H1 (cell line): ENCODE results near the gene FCHO1. TPM values are rescaled to one million over a fixed set of nuclear protein-coding genes. Genes with fewer than 3 reads are reported as not detected.
A peak's percentile ranks its signal among the peaks of the same experiment; 100 is the strongest.

Experiments used
- CTCF ChIA-PET: fragments of 300-600 bp; sonication (Branson Sonifier 250); formaldehyde crosslinking; loops from one replicate; lab custom pipeline; 2021; ENCODE audit not compliant: partially characterized antibody; lab: Charles Lee
- POLR2A ChIA-PET: fragments of 300-600 bp; sonication (Branson Sonifier 250); formaldehyde crosslinking; loops from one replicate; lab custom pipeline; 2021; ENCODE audit warnings: inconsistent platforms; ENCODE audit not compliant: partially characterized antibody; lab: Charles Lee
- DNase-seq, 2 experiments: peaks; one replicate each; pipeline versions ENCODE4 v3.0.0 to v3.0.0-alpha.2; 2010 to 2022; ENCODE audit warnings: low spot score in 2 of 2, low read depth in 1 of 2, mixed read lengths in 1 of 2
- FAIRE-seq: peaks from 2 replicates; lab custom pipeline; 2011; peaks lifted over from hg19 to GRCh38; lab: Jason Lieb, UNC
- H2AFZ ChIP-seq: 2 replicates; pipeline ENCODE4 v1.8.1; 2012; ENCODE audit warnings: low read length, inconsistent platforms
- H2AK5ac ChIP-seq: 2 replicates; pipeline ENCODE4 v1.6.1; 2013; ENCODE audit warnings: low read depth, low read length
- H2BK120ac ChIP-seq: replicated peaks from 2 replicates; pipeline ENCODE3; 2013; ENCODE audit warnings: low read depth, low read length, inconsistent platforms
- H2BK12ac ChIP-seq: 2 replicates; pipeline ENCODE4 v1.6.1; 2013; ENCODE audit warnings: low read depth, low read length
- H2BK15ac ChIP-seq: 2 replicates; pipeline ENCODE4 v1.6.1; 2013; ENCODE audit warnings: low read length
- H2BK20ac ChIP-seq: 2 replicates; pipeline ENCODE4 v1.6.1; 2013; ENCODE audit warnings: low read length
- H2BK5ac ChIP-seq: 2 replicates; pipeline ENCODE4 v1.6.1; 2013; ENCODE audit warnings: low read depth, low read length
- H3K14ac ChIP-seq: 2 replicates; pipeline ENCODE4 v1.6.1; 2013; ENCODE audit warnings: inconsistent platforms; ENCODE audit not compliant: insufficient read length
- H3K18ac ChIP-seq: 2 replicates; pipeline ENCODE4 v1.6.1; 2013; ENCODE audit warnings: low read length; ENCODE audit errors: extremely low read depth
- H3K23ac ChIP-seq: 2 replicates; pipeline ENCODE4 v1.6.1; 2013; ENCODE audit warnings: inconsistent platforms; ENCODE audit not compliant: insufficient read length
- H3K23me2 ChIP-seq: 2 replicates; pipeline ENCODE4 v1.6.1; 2013; ENCODE audit warnings: low read depth, low read length
- H3K27ac ChIP-seq: 2 replicates; pipeline ENCODE4 v1.6.1; 2011; ENCODE audit warnings: low read depth, low read length, inconsistent platforms
- H3K27me3 ChIP-seq, 4 experiments: replicated peaks in 1 of 4; 1 replicate in 1 of 4; 2 replicates in 3 of 4; pipeline versions ENCODE4 v1.6.1 to v1.8.1; 2011 to 2013; ENCODE audit warnings: low read length in 3 of 4, mild to moderate bottlenecking in 3 of 4, inconsistent platforms in 2 of 4, mixed read lengths in 2 of 4, moderate library complexity in 1 of 4; ENCODE audit not compliant: control insufficient read depth in 3 of 4, insufficient read depth in 3 of 4; ENCODE audit errors: extremely low read depth in 1 of 4
- H3K36me3 ChIP-seq, 4 experiments: 2 replicates each; pipeline versions ENCODE4 v1.6.1 to v1.8.1; 2011 to 2013; ENCODE audit warnings: mild to moderate bottlenecking in 4 of 4, low read length in 3 of 4, moderate library complexity in 2 of 4, control low read depth in 1 of 4, inconsistent platforms in 1 of 4; ENCODE audit not compliant: insufficient read depth in 4 of 4, control insufficient read depth in 2 of 4
- H3K4ac ChIP-seq: replicated peaks from 2 replicates; pipeline ENCODE3; 2013; ENCODE audit warnings: low read length, low read depth, mixed read lengths, inconsistent platforms; ENCODE audit not compliant: insufficient read length
- H3K4me1 ChIP-seq, 4 experiments: replicated peaks in 1 of 4; 1 replicate in 1 of 4; 2 replicates in 3 of 4; pipeline versions ENCODE4 v1.6.1 to v1.8.1; 2011 to 2013; ENCODE audit warnings: low read length in 3 of 4, inconsistent platforms in 2 of 4, mixed read lengths in 1 of 4; ENCODE audit not compliant: insufficient read depth in 4 of 4, control insufficient read depth in 3 of 4
- H3K4me2 ChIP-seq, 2 experiments: 2 replicates each; pipeline versions ENCODE4 v1.6.1 to v1.8.1; 2011 to 2013; ENCODE audit warnings: low read depth in 2 of 2, low read length in 2 of 2, control low read depth in 1 of 2, inconsistent platforms in 1 of 2, mild to moderate bottlenecking in 1 of 2; ENCODE audit not compliant: insufficient read depth in 1 of 2
- H3K4me3 ChIP-seq, 4 experiments: fragments of 200-600, 300-600 bp in 1 of 4; sonication (generic), shearing (Covaris generic), sonication (Bioruptor Twin) in 1 of 4; 2 replicates each; pipeline versions ENCODE4 v1.5.1 to v1.8.1; 2011 to 2016; ENCODE audit warnings: low read length in 4 of 4, low read depth in 3 of 4, control low read depth in 2 of 4, inconsistent platforms in 2 of 4, mild to moderate bottlenecking in 2 of 4, mixed read lengths in 1 of 4, moderate library complexity in 1 of 4; ENCODE audit not compliant: insufficient read depth in 2 of 4; ENCODE audit errors: extremely low read depth in 1 of 4
- H3K56ac ChIP-seq: replicated peaks from 2 replicates; pipeline ENCODE3; 2013; ENCODE audit warnings: low read depth, mild to moderate bottlenecking, mixed read lengths, low read length, inconsistent platforms; ENCODE audit not compliant: insufficient read length
- H3K79me1 ChIP-seq: 2 replicates; pipeline ENCODE4 v1.6.1; 2013; ENCODE audit warnings: low read depth, low read length, control low read depth
- H3K79me2 ChIP-seq, 2 experiments: 2 replicates each; pipeline versions ENCODE4 v1.6.1 to v1.8.1; 2012 to 2013; ENCODE audit warnings: low read length in 2 of 2, mild to moderate bottlenecking in 2 of 2, inconsistent platforms in 1 of 2; ENCODE audit not compliant: insufficient read depth in 2 of 2, control insufficient read depth in 1 of 2
- H3K9ac ChIP-seq, 4 experiments: replicated peaks in 1 of 4; 1 replicate in 1 of 4; 2 replicates in 3 of 4; pipeline versions ENCODE4 v1.6.1 to v1.8.1; 2011 to 2013; ENCODE audit warnings: low read depth in 3 of 4, low read length in 3 of 4, control low read depth in 2 of 4, mild to moderate bottlenecking in 2 of 4, moderate library complexity in 2 of 4, inconsistent platforms in 1 of 4; ENCODE audit errors: extremely low read depth in 1 of 4
- H3K9me3 ChIP-seq, 2 experiments: 2 replicates each; pipeline versions ENCODE4 v1.6.1 to v1.8.1; 2012 to 2013; ENCODE audit warnings: mild to moderate bottlenecking in 2 of 2, moderate library complexity in 2 of 2, control low read depth in 1 of 2, inconsistent platforms in 1 of 2, low read depth in 1 of 2, low read length in 1 of 2, mixed read lengths in 1 of 2; ENCODE audit not compliant: insufficient read depth in 2 of 2
- H4K20me1 ChIP-seq, 2 experiments: replicated peaks in 1 of 2; 2 replicates each; pipeline versions ENCODE3 to v1.8.1; 2011 to 2013; ENCODE audit warnings: inconsistent platforms in 2 of 2, low read length in 2 of 2, mild to moderate bottlenecking in 1 of 2; ENCODE audit not compliant: insufficient read depth in 2 of 2, control insufficient read depth in 1 of 2
- H4K5ac ChIP-seq: 2 replicates; pipeline ENCODE4 v1.6.1; 2013; ENCODE audit warnings: low read length, low read depth, mixed read lengths, inconsistent platforms; ENCODE audit not compliant: insufficient read length
- H4K8ac ChIP-seq: 2 replicates; pipeline ENCODE4 v1.8.0; 2013; ENCODE audit warnings: mild to moderate bottlenecking, moderate library complexity, low read length, inconsistent platforms; ENCODE audit not compliant: insufficient read depth; ENCODE audit errors: extremely low read depth
- H4K91ac ChIP-seq: replicated peaks from 2 replicates; pipeline ENCODE3; 2013; ENCODE audit warnings: low read length, mixed read lengths, inconsistent platforms; ENCODE audit not compliant: insufficient read length
- CEBPB ChIP-seq: IDR thresholded peaks from 2 replicates; pipeline ENCODE4 v1.6.1; 2012; ENCODE audit warnings: low read depth, low read length
- HDAC6 ChIP-seq: IDR thresholded peaks from one replicate; pipeline ENCODE4 v1.7.1; 2012; ENCODE audit warnings: low read depth, mild to moderate bottlenecking, inconsistent platforms, low read length, moderate library complexity
- KDM5A ChIP-seq: fragments of 200-600 bp; IDR thresholded peaks from 2 replicates; pipeline ENCODE4 v1.7.1; 2012; ENCODE audit warnings: mild to moderate bottlenecking, low read length, inconsistent platforms, mixed read lengths
- NANOG ChIP-seq: IDR thresholded peaks from 2 replicates; pipeline ENCODE4 v1.6.1; 2011; ENCODE audit warnings: low read length, low read depth, mild to moderate bottlenecking, inconsistent platforms; ENCODE audit not compliant: insufficient read depth, poor library complexity, severe bottlenecking
- SP1 ChIP-seq: IDR thresholded peaks from 2 replicates; pipeline ENCODE4 v1.6.1; 2011; ENCODE audit warnings: low read depth, low read length
- SP4 ChIP-seq: IDR thresholded peaks from 2 replicates; pipeline ENCODE4 v1.6.1; 2012; ENCODE audit warnings: low read length, inconsistent platforms
- TBP ChIP-seq: IDR thresholded peaks from 2 replicates; pipeline ENCODE4 v1.6.1; 2011; ENCODE audit warnings: low read depth, low read length, improper control_type of control experiment
- WGBS, 2 experiments: shearing (Covaris generic) in 1 of 2; methylation state at CpG; one replicate each; pipeline versions ENCODE4 v1.1.6 to v1.1.7; 2013 to 2015; ENCODE audit warnings: low lambda C conversion rate in 2 of 2, mixed read lengths in 2 of 2, inconsistent platforms in 1 of 2, low coverage in 1 of 2, missing lambda C conversion rate in 1 of 2; ENCODE audit not compliant: insufficient replicate concordance in 2 of 2, insufficient coverage in 1 of 2, insufficient read length in 1 of 2; ENCODE audit errors: extremely low coverage in 1 of 2, missing lambda C conversion rate in 1 of 2; 5-methylcytosine and 5-hydroxymethylcytosine counted together
- polyA plus RNA-seq, 7 experiments: library from polyadenylated mRNA; depleted of rRNA in 3 of 7; stranded (reverse) in 5 of 7; unstranded in 2 of 7; fragments of >200 nt in 5 of 7; fragments of 200-250 nt in 2 of 7; gene quantifications; 1 replicate in 5 of 7; 2 replicates in 1 of 7; 4 replicates in 1 of 7; pipeline versions ENCODE4 v1.2.1 to v1.2.3, GENCODE V29; 2011 to 2013; ENCODE audit warnings: missing spikeins in 2 of 7, mixed read lengths in 2 of 7
- total RNA-seq: library from RNA; stranded (reverse); fragmentation: NEBNext Ultra II Directional; extraction: Animal tissue kit (Norgen Biotek cat#: 25700); gene quantifications from 2 replicates; pipeline ENCODE4 v1.2.1, GENCODE V29; 2021
- TF ChIP-seq, protein P1 (sequence below): IDR thresholded peaks from 2 replicates; pipeline ENCODE4 v1.6.1; 2011; ENCODE audit warnings: low read depth, mild to moderate bottlenecking, low read length; ENCODE audit not compliant: insufficient read depth
- TF ChIP-seq, protein P2 (sequence below), 3 experiments: IDR thresholded peaks; 1 replicate in 2 of 3; 2 replicates in 1 of 3; pipeline versions ENCODE4 v1.5.1 to v1.6.1; 2011; ENCODE audit warnings: low read length in 3 of 3, mild to moderate bottlenecking in 3 of 3, inconsistent platforms in 2 of 3, low read depth in 1 of 3, moderate library complexity in 1 of 3; ENCODE audit not compliant: insufficient read depth in 1 of 3; ENCODE audit errors: control extremely low read depth in 1 of 3

FCHO1 gene
- total and polyA plus RNA-seq, 2 of the 8 experiments (the other 6 are each of a cell fraction or from before 2014, with no cell fraction given), result 13.0 to 25.9 TPM

DNA sequence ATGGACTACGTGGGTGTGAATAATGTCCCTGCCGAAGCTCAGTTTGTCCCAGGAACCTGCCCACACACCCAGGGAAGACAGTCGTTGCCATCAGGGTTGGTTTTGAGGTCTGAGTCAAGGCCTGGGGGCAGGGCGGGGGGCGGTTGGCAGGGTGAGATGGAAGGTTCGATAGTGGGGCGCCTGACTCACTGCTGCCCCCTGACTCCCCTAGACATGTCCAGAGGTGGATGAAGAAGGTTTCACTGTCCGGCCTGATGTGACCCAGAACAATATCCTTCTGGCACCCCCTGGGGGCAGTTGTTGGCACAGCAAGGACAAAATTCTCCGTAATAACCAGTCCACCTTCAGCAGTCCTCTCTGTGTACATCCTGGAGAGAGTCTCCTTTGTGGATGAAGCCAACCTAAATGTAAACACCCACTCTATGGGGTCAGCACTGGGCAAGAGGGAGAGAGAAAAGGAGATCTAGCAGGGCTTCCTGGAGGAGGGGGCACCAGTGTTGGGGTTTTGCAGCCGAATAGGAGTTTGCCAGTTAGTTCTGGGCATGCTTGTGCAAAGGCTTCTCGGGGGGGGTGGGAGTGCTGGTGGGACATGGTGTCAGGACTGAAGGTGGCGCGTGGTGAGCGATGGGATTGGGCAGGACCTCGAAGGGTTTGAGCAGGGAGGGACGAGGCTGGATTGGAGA, 24.1 kb downstream of the FCHO1 start:
- Histone ChIP-seq H3K27me3 (no peaks in the 10 kb centered on the region), H2BK12ac (no peak overlapping the region), H3K36me3 (no peaks in the 10 kb centered on the region), H3K79me2 (no peaks in the 10 kb centered on the region), H3K79me1 (peaks cover 5% of the 10 kb centered on the region; the same call in 1 of the 2 replicates), H2BK5ac (no peak overlapping the region), H3K23me2 (peaks cover 8% of the 10 kb centered on the region), H3K4me3 (no peak overlapping the region), H3K27ac (no peak overlapping the region), H3K18ac (no peak overlapping the region), H3K23ac (no peak overlapping the region), H4K8ac (peak overlapping the region; percentile 51; the same call in 1 of the 2 replicates), H3K4me2 (no peak overlapping the region), H2BK120ac (no peak overlapping the region), H3K9me3 (no peaks in the 10 kb centered on the region), H2AFZ (no peak overlapping the region), H3K56ac (no peak overlapping the region), H3K4ac (no peak overlapping the region), H4K91ac (no peak overlapping the region), H4K20me1 (peaks cover 0 to 2% of the 10 kb centered on the region in 2 experiments), H2BK20ac (no peak overlapping the region), H3K14ac (no peak overlapping the region), H2AK5ac (no peak overlapping the region), H3K9ac (no peak overlapping the region), H2BK15ac (peak overlapping the region; percentile 40; the same call in 1 of the 2 replicates), H4K5ac (no peak overlapping the region), H3K4me1 (peaks cover 0 to 9% (median 6%) of the 10 kb centered on the region in 4 experiments; a peak in 5 of 7 replicates)
- CTCF ChIA-PET, result interaction anchor here (0.5 to 4.4 kb wide), 47 partner anchors 9 to 504 kb away, joined by 3 to 38 read pairs (median 4); partner anchors contain the start of genes B3GNT3, CCDC124, FCHO1 and JAK3
- DNase-seq (peak in 1 of 2 experiments; percentile 92), FAIRE-seq (no peak)
- POLR2A ChIA-PET, result interaction anchor here (1.1 to 1.5 kb wide), 2 partner anchors 12 to 84 kb away, joined by 3 read pairs; partner anchors contain the start of gene RPL18A
- WGBS, 2 experiments, result 71% methylated on average over 12 of the region's 16 CpGs; no CpG with 5 or more reads in 1 of the 2 experiments
- TF ChIP-seq, protein P1, sequence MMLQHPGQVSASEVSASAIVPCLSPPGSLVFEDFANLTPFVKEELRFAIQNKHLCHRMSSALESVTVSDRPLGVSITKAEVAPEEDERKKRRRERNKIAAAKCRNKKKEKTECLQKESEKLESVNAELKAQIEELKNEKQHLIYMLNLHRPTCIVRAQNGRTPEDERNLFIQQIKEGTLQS, result 0 out of 2 replicates have a peak, but pooled peaks have one; percentile 12
- TF ChIP-seq TBP (no peak), KDM5A (no peak), CEBPB (no peak), NANOG (no peak), SP1 (no peak; the same call in 1 of the 2 replicates), HDAC6 (no peak), SP4 (no peak)
- TF ChIP-seq, protein P2, sequence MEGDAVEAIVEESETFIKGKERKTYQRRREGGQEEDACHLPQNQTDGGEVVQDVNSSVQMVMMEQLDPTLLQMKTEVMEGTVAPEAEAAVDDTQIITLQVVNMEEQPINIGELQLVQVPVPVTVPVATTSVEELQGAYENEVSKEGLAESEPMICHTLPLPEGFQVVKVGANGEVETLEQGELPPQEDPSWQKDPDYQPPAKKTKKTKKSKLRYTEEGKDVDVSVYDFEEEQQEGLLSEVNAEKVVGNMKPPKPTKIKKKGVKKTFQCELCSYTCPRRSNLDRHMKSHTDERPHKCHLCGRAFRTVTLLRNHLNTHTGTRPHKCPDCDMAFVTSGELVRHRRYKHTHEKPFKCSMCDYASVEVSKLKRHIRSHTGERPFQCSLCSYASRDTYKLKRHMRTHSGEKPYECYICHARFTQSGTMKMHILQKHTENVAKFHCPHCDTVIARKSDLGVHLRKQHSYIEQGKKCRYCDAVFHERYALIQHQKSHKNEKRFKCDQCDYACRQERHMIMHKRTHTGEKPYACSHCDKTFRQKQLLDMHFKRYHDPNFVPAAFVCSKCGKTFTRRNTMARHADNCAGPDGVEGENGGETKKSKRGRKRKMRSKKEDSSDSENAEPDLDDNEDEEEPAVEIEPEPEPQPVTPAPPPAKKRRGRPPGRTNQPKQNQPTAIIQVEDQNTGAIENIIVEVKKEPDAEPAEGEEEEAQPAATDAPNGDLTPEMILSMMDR (IDR thresholded peaks at IDR 0.05; ENCODE audit: control extremely low read depth in 1 of 3, insufficient read depth in 1 of 3, low read depth in 1 of 3, low read length in 3 of 3), result peak; percentile 62 to 90 (median 87)
